Hepatocyte (in vitro differentiated cells): ENCODE measurements around the gene BLOC1S4.

Source experiments
- EZH2 ChIP-seq: fragments of 200-600 bp; sonication (generic); IDR thresholded peaks from 2 replicates; pipeline ENCODE4 v1.6.1; 2016; ENCODE audit warnings: antibody characterized with exemption, mild to moderate bottlenecking, borderline replicate concordance
- EZH2phosphoT487 ChIP-seq: fragments of 200-600 bp; sonication (generic); IDR thresholded peaks from one replicate; pipeline ENCODE4 v1.6.1; 2018; ENCODE audit warnings: antibody characterized with exemption, mild to moderate bottlenecking, low read depth, moderate library complexity; ENCODE audit not compliant: unreplicated experiment, severe bottlenecking
- TF ChIP-seq, protein P1 (sequence below): fragments of 200-600 bp; sonication (generic); IDR thresholded peaks from 2 replicates; pipeline ENCODE4 v1.5.1; 2016; ENCODE audit warnings: antibody characterized with exemption, mild to moderate bottlenecking; ENCODE audit not compliant: poor library complexity

DNA sequence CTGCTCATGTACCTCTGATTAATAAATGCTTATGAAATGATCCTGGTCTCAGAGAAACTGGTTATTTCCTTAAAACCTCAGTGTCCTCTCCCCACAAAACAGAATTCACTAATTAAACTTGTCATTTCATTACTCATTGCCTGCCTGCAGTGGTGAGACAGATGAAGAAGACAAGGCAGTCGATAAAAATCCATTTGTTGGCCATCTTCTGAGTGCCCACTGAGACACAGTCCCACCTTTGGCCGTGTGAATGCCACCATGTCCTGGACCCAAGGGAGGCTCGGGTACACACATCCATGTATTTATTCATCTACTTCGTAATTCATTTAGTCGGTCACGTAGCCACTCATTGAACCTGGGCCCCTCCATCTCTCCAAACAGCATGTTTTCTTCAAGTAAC is 18.8 kb upstream of the BLOC1S4 start:
- TF ChIP-seq, protein P1, sequence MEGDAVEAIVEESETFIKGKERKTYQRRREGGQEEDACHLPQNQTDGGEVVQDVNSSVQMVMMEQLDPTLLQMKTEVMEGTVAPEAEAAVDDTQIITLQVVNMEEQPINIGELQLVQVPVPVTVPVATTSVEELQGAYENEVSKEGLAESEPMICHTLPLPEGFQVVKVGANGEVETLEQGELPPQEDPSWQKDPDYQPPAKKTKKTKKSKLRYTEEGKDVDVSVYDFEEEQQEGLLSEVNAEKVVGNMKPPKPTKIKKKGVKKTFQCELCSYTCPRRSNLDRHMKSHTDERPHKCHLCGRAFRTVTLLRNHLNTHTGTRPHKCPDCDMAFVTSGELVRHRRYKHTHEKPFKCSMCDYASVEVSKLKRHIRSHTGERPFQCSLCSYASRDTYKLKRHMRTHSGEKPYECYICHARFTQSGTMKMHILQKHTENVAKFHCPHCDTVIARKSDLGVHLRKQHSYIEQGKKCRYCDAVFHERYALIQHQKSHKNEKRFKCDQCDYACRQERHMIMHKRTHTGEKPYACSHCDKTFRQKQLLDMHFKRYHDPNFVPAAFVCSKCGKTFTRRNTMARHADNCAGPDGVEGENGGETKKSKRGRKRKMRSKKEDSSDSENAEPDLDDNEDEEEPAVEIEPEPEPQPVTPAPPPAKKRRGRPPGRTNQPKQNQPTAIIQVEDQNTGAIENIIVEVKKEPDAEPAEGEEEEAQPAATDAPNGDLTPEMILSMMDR, result no peak
- TF ChIP-seq EZH2 (no peak), EZH2phosphoT487 (no peak)
